HG03342 (cell line): Measurements from ENCODE around the gene CLCN1.
"Not testable (repeated sequence)": the region's sequence is repeated elsewhere in the genome, so short reads cannot be mapped to it uniquely, and the experiment has no call there.

Experiments used
- ATAC-seq: cut with Tn5 transposase; IDR thresholded peaks from one replicate; pipeline ENCODE4 v1.9.1; 2021; ENCODE audit warnings: mild to moderate bottlenecking, moderate library complexity; ENCODE audit not compliant: unreplicated experiment

Gene CLCN1

GRCh38 chr7:143315776-143316175 lies at the start of gene CLCN1:
CLCN1 (plus strand) TSS chr7:143316111; CDS start chr7:143316213, 102 bp downstream.
- ATAC-seq = no peak

DNA sequence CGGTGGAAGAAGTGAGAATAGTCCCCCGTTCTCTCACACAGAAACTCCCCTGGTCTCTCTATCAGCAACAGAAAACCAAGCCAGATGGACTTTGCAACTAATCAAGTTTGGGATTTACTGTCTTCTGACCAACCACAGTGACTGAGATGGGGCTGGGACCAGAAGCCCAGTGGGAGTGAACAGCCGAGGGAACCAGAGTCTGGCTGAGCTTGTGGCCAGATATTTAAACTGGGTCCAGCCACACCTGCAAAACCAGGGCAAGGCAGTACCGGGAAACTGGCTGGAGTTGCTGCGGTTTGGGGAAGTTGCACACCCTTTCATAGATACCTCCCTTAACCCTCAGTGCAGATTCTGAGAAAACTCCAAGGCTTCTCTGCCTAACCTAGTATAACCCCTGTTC lies 46.7 kb upstream of the CLCN1 start:
- no peak for ATAC-seq

- no peak for ATAC-seq
Measured at GRCh38 chr7:143271240-143271639, 44.7 kb upstream of the CLCN1 start.

- no peak for ATAC-seq
Measured at GRCh38 chr7:143272871-143273270, 43.0 kb upstream of the CLCN1 start.

- no peak for ATAC-seq
Measured at GRCh38 chr7:143279186-143280098, 36.5 kb upstream of the CLCN1 start.

GRCh38 chr7:143280160-143280559 lies 35.8 kb upstream of the CLCN1 start:
- no peak for ATAC-seq

DNA sequence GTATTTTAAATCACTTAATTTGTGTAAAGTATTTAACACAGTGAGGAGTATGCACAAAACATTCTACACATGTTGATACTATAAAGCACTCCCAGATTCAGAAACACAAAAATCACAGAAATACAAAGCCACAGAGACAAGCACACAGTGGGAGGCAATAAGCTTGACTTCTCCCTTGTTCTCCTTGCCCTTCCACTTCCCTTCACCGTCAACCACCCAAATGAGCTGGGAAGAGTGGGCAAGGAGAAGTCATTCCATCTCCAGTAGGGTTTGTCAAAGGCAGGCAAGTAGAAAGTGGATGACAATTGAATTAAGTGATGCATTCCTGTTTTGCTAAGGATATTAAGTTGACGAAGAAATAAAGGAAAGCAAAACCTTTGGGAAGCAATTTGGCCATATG lies 35.3 kb upstream of the CLCN1 start:
- ATAC-seq = no peak

DNA sequence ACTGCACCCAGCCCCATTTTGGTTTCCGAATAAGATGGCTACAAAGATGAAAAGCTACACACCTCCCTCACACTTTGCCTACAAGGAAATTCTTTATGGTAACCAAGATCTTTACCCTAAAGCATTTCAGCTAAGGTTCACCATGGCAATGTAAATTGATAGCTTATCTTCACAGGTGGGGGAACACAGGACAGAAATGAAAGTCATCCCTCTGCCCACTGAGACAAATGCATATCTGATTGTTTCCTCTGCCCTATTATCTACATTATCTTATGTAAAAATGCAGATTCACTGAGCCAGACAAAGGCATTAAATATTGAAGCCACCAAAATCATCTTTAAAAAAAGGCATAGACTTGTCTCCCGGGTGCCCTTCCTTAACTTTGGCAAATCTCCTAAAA lies 34.4 kb upstream of the CLCN1 start:
- ATAC-seq = no peak

DNA sequence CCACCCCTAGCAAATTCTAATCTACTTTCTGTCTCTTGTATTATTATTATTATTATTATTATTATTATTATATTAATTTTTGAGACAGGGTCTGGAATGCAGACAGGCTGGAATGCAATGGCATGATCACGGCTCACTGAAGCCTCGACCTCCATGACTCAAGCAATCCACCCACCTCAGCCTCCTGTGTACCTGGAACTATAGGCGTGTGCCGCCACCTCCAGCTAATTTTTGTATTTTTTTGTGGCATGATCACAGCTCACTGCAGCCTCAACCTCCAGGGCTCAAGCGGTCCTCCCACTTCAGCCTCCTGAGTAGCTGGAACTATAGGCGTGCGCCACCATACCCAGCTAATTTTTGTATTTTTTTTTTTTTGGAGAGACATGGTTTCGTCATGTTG lies 33.8 kb upstream of the CLCN1 start:
- no peak for ATAC-seq

DNA sequence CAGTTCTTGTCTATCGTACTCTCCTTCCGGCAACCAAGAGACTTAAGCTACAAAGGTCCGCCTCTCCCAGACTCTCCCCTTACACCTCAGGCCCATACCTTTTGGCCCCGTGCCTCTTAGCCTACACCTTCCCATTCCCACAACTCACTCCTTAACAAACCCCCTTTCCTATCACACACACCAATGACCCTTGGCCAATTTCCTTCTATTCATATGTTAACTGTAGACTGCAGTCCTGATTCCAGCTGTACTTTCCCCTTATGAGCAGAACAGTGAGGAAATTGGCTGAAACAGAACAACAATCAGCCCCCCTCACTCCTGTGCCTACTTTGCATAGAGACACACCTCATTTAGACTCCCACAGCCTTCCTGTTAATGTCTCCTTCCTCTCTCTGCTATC lies 32.5 kb upstream of the CLCN1 start:
- ATAC-seq = no peak

GRCh38 chr7:143284591-143285469 lies 31.1 kb upstream of the CLCN1 start, which contains the start of gene TMEM139:
TMEM139 (plus strand) TSS chr7:143284958; CDS start chr7:143285958, 1,000 bp downstream.
- ATAC-seq = no peak

DNA sequence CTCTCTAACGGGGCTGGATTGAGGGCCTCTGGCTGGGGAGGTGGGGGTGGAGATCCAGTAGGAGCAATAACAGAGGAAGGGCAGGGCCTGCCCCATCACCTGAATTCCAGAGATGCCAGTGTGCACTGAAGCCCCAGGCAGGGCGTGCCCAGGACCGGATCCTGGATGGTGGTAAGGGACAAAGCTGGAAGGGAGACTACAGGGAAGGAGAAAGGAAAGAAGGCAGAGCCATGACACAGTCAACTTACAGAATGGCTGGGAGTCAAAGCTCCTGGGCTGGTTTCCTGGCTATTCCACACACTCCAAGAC lies 30.5 kb upstream of the CLCN1 start:
- ATAC-seq = no peak

DNA sequence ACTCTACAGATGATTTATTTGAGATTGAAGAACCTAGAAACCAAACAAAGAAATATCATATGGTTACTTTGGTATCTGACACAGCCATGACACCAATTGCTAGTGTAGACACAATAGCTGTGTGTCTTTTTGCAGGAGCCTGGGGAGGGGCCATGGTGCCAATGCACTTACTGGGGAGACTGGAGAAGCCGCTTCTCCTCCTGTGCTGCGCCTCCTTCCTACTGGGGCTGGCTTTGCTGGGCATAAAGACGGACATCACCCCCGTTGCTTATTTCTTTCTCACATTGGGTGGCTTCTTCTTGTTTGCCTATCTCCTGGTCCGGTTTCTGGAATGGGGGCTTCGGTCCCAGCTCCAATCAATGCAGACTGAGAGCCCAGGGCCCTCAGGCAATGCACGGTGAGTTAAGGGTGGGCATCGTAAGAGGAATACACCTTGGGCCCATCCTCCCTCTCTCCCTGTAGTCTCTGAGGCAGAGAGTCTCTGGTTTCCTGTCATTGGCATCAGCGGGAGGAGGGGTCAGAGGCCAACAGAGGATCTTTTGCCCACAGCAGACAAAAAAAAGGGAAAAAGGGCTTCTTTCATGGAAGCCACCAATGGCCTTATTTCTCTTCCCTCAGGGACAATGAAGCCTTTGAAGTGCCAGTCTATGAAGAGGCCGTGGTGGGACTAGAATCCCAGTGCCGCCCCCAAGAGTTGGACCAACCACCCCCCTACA lies 29.9 kb upstream of the CLCN1 start:
- no peak for ATAC-seq

GRCh38 chr7:143286522-143286890 lies 29.4 kb upstream of the CLCN1 start:
- ATAC-seq = no peak

DNA sequence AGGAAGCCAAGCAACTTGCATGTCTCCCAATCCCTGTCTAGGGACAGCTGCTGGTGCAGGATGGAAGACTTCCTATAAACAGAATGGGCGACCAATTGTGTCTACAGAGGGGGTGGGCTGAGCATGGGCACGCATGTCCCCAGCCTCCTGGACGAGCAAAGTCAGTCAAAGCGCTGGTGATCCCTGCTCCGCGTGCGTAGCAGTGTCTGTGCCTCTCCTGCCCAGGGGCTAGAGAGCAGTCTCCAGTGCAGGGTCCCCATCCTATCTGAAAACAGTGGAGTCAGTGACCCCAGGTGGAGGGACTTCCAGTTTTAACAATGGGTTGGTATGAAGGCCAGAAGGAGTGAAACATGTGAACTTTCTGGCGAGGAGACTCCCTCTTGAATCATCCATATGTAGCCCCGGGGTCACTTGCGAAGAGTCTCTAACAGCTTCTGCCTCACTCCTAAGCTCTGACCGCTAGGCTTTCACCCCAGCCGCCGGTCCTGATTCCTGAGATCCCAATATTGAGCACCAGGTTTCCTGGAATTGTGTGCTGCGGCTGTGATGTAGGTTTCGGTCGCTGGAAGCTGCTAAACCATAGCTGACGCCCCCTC lies 28.5 kb upstream of the CLCN1 start:
- no peak for ATAC-seq

GRCh38 chr7:143287935-143288826 lies 27.7 kb upstream of the CLCN1 start, which contains the start of gene CASP2:
CASP2 (plus strand) TSS chr7:143288351; CDS start chr7:143288456, 105 bp downstream.
- ATAC-seq = peak; percentile 90

DNA sequence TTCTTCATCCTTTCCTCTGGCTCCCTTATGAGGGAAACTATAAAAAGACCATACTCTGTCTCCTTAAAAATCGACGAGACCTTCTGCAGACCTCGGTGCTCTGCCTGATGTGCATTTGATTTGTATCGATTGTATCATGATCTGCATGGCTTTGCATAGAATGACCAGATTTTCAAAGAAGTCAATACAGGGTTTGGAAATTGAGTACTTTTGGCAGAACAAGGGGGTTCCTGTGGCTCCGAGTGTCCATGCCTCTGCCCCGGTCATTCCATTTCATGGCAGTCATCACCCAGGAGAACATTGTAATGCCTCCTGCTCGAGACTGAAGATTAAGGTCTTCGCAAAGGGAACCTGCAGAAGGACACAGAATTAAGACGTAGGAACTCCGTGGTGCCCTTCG lies 27.1 kb upstream of the CLCN1 start:
- no peak for ATAC-seq

GRCh38 chr7:143289421-143289820 lies 26.5 kb upstream of the CLCN1 start:
- ATAC-seq = no peak

- not testable (repeated sequence) for ATAC-seq
Measured at GRCh38 chr7:143289888-143290287, 26.0 kb upstream of the CLCN1 start.

DNA sequence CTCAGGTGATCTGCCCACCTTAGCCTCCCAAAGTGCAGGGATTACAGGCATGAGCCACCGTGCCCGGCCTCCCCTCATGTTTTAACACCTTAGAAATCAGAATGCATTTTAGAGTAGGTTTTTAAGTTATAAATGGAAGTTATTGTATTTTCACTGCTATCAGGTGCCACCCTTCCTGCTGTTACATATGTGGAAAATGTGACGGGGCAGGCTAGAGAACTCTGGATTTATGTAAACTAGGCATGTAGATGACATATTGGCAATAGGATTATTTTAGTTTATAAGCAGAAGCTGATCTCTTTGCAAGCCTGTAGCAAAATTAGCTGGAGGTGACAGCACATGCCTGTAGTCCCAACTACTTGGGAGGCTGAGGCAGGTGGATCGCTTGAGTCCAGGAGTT lies 25.6 kb upstream of the CLCN1 start:
- no peak for ATAC-seq
